T-helper 2 cell treated with Interferon-gamma antibody and Interleukin-4, amounts not matched to agents 5 μg/mL and 100 μg/mL, for 36 hours (primary cell): ENCODE results near the gene PIP4K2A.
"Not testable (repeated sequence)": the region's sequence is repeated elsewhere in the genome, so short reads cannot be mapped to it uniquely, and the experiment has no call there.

Source experiments
- DNase-seq: peaks from one replicate; pipeline ENCODE4 v3.0.0; 2021; ENCODE audit warnings: low spot score
- H3K27ac Mint-ChIP-seq: one replicate; pipeline ENCODE4 v1.8.0; 2021; ENCODE audit warnings: mild to moderate bottlenecking, mixed read lengths
- H3K27me3 Mint-ChIP-seq: one replicate; pipeline ENCODE4 v1.8.0; 2021; ENCODE audit warnings: low read depth, mixed read lengths
- H3K36me3 Mint-ChIP-seq: one replicate; pipeline ENCODE4 v1.8.0; 2021; ENCODE audit warnings: low read depth, mixed read lengths
- H3K4me1 Mint-ChIP-seq: one replicate; pipeline ENCODE4 v1.8.0; 2021; ENCODE audit warnings: low read depth, mixed read lengths
- H3K4me3 Mint-ChIP-seq: one replicate; pipeline ENCODE4 v1.8.0; 2022; ENCODE audit warnings: mild to moderate bottlenecking, moderate library complexity, mixed read lengths
- H3K9me3 Mint-ChIP-seq: one replicate; pipeline ENCODE4 v1.8.0; 2021; ENCODE audit warnings: mixed read lengths

PIP4K2A gene

DNA sequence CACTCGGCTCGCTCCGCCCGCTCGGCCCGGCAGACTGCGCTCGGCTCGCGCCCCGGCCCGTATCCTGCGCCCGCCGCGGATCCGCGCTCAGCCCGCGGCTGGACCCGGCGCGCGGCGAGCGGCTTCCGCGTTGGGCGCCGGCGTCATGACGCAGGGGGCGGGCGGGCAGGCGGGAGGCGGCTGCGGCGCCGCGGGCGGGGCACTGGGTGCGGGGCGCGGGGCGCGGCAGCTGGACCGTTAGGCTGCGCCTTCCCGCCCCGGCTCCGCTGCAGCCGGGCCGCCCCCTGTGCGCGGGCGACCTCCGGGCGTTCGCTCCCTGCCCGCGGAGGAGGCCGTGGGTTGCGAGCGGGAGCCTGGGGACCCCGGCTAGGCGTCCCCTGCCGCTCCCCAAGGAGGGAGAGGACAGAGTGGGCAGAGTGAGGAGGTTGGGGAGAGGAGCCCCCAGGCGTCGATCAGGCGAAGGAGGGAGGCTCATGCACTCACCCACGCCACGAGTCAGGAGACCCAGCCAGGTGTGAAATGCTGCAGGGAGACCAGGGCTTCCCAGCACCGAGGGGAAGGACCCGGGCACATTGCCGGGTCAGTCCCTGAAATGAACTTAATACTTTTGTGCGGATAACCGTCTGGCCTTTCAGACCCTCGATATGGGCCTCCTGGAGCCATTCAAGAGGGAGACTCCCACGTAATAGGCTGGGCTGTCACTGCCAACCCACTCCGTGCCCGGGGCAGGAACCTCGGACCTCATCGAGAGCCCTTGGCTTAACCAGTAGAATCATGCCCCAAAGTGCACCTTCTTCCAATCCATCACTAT is at the start of gene PIP4K2A:
PIP4K2A (minus strand) TSS at position 100 of the 811 bp plus-strand sequence. CDS start 252 bp downstream, outside the sequence.
- DNase-seq, result peak; percentile 80
- H3K36me3 Mint-ChIP-seq, result peaks cover 11% of the 10 kb centered on the region
- H3K4me3 Mint-ChIP-seq, result peak within 1 kb of the TSS; percentile 90
- no peaks in the 10 kb centered on the region for H3K27me3 Mint-ChIP-seq
- H3K27ac Mint-ChIP-seq, result peak within 1 kb of the TSS; percentile 79
- peaks cover 35% of the 10 kb centered on the region for H3K4me1 Mint-ChIP-seq
- no peaks in the 10 kb centered on the region for H3K9me3 Mint-ChIP-seq

DNA sequence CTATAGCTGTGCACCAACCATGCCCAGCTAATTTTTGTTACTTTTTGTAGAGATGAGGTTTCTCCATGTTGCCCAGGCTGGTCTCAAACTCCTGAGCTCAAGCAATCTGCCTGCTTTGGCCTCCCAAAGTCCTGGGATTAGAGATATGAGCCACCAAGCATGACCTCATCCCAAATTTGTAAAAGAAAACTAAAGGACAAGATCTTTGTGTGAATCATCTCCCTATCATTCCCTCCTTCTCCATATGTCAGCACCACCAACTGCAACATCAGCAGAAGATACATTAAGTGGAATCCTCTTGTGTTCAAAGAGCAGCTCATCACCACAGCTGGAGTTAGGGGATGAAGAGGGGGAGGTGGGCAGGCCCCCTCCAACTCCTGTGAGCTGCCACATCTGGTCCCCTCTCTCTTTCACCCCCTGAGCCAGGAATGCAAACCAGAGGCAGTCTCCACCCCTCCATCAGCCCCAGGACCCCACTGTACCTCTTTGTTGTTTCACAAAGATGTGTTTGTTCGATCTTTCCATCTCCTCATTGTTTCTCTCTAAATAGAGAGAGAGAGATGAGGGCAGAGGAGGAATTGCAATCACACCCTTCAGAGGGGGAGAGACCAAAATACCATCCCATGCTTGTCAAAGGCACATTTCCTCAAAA is 47.3 kb upstream of the PIP4K2A start:
- Mint-ChIP-seq H3K9me3 (no peaks in the 10 kb centered on the region), H3K4me1 (no peaks in the 10 kb centered on the region), H3K27me3 (peaks cover 5% of the 10 kb centered on the region), H3K27ac (no peak overlapping the region), H3K4me3 (no peak overlapping the region), H3K36me3 (no peaks in the 10 kb centered on the region)
- no peak for DNase-seq

GRCh38 chr10:22760025-22760424 is 45.6 kb upstream of the PIP4K2A start:
- no peaks in the 10 kb centered on the region for H3K36me3 Mint-ChIP-seq

DNA sequence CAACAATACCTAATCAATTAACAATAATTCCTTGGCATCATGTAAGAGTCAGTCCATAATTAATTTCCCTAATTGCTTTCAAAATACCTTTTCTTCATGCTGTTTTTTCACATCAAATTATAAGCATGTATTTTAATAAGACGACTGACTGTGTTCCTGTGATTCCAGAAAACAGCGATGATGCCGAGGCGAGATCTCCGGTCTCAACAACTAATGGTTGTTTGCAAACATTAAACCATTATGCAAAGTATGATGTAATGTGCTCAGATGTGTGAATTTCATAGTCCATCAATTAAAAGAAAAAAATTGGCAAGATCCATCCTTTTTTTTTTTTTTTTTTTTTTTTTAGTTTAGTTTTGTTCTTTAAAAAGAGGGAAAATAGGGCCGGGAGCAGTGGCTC is 44.5 kb upstream of the PIP4K2A start:
- peaks cover 5% of the 10 kb centered on the region for H3K27me3 Mint-ChIP-seq
- H3K9me3 Mint-ChIP-seq, result no peaks in the 10 kb centered on the region
- H3K27ac Mint-ChIP-seq, result no peak overlapping the region
- no peak overlapping the region for H3K4me3 Mint-ChIP-seq
- no peaks in the 10 kb centered on the region for H3K36me3 Mint-ChIP-seq
- H3K4me1 Mint-ChIP-seq, result no peaks in the 10 kb centered on the region
- DNase-seq, result no peak

More at GRCh38 chr10:22760025-22760424, 45.6 kb upstream of the PIP4K2A start:
- no peak overlapping the region for H3K4me3 Mint-ChIP-seq
- H3K9me3 Mint-ChIP-seq, result no peaks in the 10 kb centered on the region
- no peak for DNase-seq
- H3K27me3 Mint-ChIP-seq, result peaks cover 5% of the 10 kb centered on the region
- H3K4me1 Mint-ChIP-seq, result no peaks in the 10 kb centered on the region
- H3K27ac Mint-ChIP-seq, result no peak overlapping the region

DNA sequence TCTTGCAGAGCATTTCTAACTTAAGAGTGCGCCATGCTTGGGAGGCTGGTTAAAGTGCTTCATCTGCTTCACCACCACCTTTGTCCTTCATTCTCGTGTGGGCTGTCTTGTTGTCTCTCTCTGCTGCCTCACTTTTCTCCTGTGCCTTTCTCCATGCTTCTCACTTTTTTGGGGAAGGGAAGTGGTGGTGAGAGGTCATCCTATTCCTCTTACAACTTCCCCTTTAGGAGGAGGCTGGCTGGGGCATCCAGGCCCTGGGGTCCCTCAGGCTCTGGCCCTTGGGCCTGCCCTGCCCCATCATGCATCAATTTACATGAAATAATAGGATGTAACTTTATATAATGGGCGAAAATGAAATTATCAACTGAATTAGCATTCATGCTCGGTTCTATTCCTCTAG is 39.9 kb upstream of the PIP4K2A start:
- H3K4me3 Mint-ChIP-seq, result no peak overlapping the region
- no peak for DNase-seq
- H3K4me1 Mint-ChIP-seq, result peaks cover 2% of the 10 kb centered on the region
- H3K36me3 Mint-ChIP-seq, result no peaks in the 10 kb centered on the region
- H3K27me3 Mint-ChIP-seq, result peaks cover 6% of the 10 kb centered on the region
- H3K9me3 Mint-ChIP-seq, result no peaks in the 10 kb centered on the region
- no peak overlapping the region for H3K27ac Mint-ChIP-seq

GRCh38 chr10:22753786-22754185 is 39.4 kb upstream of the PIP4K2A start:
- H3K9me3 Mint-ChIP-seq, result no peaks in the 10 kb centered on the region

GRCh38 chr10:22752272-22752889 is 38.0 kb upstream of the PIP4K2A start:
- DNase-seq, result no peak
- Mint-ChIP-seq H3K4me3 (no peak overlapping the region), H3K9me3 (no peaks in the 10 kb centered on the region), H3K36me3 (no peaks in the 10 kb centered on the region), H3K27ac (no peak overlapping the region), H3K4me1 (peaks cover 2% of the 10 kb centered on the region), H3K27me3 (peaks cover 4% of the 10 kb centered on the region)

More at GRCh38 chr10:22753786-22754185, 39.4 kb upstream of the PIP4K2A start:
- no peaks in the 10 kb centered on the region for H3K36me3 Mint-ChIP-seq
- H3K4me1 Mint-ChIP-seq, result peaks cover 2% of the 10 kb centered on the region
- no peak overlapping the region for H3K4me3 Mint-ChIP-seq
- no peak for DNase-seq
- no peak overlapping the region for H3K27ac Mint-ChIP-seq
- peaks cover 4% of the 10 kb centered on the region for H3K27me3 Mint-ChIP-seq

- no peak for DNase-seq
- Mint-ChIP-seq H3K27ac (no peak overlapping the region), H3K36me3 (no peaks in the 10 kb centered on the region), H3K27me3 (peaks cover 4% of the 10 kb centered on the region), H3K4me1 (peaks cover 2% of the 10 kb centered on the region), H3K9me3 (no peaks in the 10 kb centered on the region), H3K4me3 (no peak overlapping the region)
These were observed 35.8 kb upstream of the PIP4K2A start for GRCh38 chr10:22750131-22750530.

GRCh38 chr10:22744858-22745257 is 30.5 kb upstream of the PIP4K2A start:
- not testable (repeated sequence) for H3K27ac Mint-ChIP-seq, DNase-seq, H3K36me3 Mint-ChIP-seq, H3K4me3 Mint-ChIP-seq, H3K27me3 Mint-ChIP-seq, H3K4me1 Mint-ChIP-seq, H3K9me3 Mint-ChIP-seq

- Mint-ChIP-seq H3K27ac (no peak overlapping the region), H3K4me3 (no peak overlapping the region), H3K27me3 (peaks cover 6% of the 10 kb centered on the region), H3K36me3 (no peaks in the 10 kb centered on the region), H3K4me1 (no peaks in the 10 kb centered on the region), H3K9me3 (peaks cover 4% of the 10 kb centered on the region)
- DNase-seq, result no peak
These were observed 28.3 kb upstream of the PIP4K2A start for GRCh38 chr10:22742678-22743077.

DNA sequence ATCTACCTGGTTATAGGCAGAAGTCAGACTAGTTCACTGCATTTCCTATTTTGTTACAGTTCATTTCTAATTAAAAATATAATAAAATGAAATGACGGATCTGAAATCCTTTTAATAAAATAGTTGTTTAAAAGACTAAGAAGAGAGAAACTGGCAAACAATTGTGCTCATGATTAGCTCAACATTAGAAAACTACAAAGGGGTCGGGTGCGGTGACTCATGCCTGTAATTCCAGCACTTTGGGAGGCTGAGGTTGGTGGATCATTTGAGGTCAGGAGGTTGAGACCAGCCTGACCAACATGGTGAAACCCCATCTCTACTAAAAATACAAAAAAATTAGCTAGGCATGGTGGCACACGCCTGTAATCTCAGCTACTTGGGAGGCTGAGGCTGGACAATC is 27.3 kb upstream of the PIP4K2A start:
- not testable (repeated sequence) for H3K4me1 Mint-ChIP-seq, H3K27ac Mint-ChIP-seq, H3K36me3 Mint-ChIP-seq, H3K9me3 Mint-ChIP-seq, H3K4me3 Mint-ChIP-seq, H3K27me3 Mint-ChIP-seq, DNase-seq

DNA sequence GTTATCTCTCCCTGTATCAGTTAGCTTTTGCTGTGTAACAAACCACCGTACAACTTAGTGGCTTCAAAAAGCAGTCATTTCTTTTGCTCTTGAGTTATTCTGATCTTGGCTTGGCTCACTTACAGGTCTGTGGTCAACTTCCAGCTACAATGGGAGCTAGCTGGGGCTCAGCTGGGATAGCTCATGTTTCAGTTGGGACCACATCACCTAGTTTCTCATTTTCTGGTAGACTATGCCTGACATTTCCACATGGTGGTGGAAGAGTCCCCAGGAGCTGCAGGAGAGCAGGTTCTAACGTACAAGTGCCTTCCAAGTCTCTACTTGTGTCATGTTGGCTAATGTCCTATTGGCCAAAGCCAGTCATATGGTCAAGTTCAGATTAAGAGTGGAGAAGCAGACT is 25.8 kb upstream of the PIP4K2A start:
- no peaks in the 10 kb centered on the region for H3K4me1 Mint-ChIP-seq
- H3K4me3 Mint-ChIP-seq, result no peak overlapping the region
- H3K27ac Mint-ChIP-seq, result no peak overlapping the region
- H3K9me3 Mint-ChIP-seq, result peaks cover 4% of the 10 kb centered on the region
- no peaks in the 10 kb centered on the region for H3K36me3 Mint-ChIP-seq
- DNase-seq, result no peak
- peaks cover 6% of the 10 kb centered on the region for H3K27me3 Mint-ChIP-seq

- Mint-ChIP-seq H3K27ac (no peak overlapping the region), H3K4me1 (no peaks in the 10 kb centered on the region), H3K27me3 (peaks cover 7% of the 10 kb centered on the region), H3K36me3 (no peaks in the 10 kb centered on the region), H3K4me3 (no peak overlapping the region), H3K9me3 (peaks cover 4% of the 10 kb centered on the region)
- no peak for DNase-seq
These were observed 23.2 kb upstream of the PIP4K2A start for GRCh38 chr10:22737587-22737986.

DNA sequence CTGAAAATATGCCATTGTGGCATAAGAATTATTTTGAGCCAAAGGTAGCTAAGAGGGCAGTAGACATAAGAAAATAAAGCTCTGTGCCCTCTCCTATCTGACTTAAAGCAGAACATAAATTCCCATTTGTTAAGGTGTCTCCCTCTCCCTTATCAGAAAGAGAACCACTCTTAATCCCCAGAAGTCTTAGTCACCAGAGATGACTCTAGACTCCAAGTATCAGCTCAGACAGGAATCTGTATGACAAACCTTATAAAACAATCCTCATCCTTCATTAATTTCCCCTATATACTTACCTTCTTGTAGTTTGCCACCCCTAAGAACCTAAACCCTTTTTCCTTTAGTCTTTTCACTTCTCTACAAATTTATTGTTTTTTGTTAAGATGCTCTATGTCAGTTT is 21.8 kb upstream of the PIP4K2A start:
- H3K27ac Mint-ChIP-seq, result no peak overlapping the region
- H3K36me3 Mint-ChIP-seq, result no peaks in the 10 kb centered on the region
- no peak for DNase-seq
- H3K4me1 Mint-ChIP-seq, result no peaks in the 10 kb centered on the region
- H3K9me3 Mint-ChIP-seq, result peaks cover 4% of the 10 kb centered on the region
- no peak overlapping the region for H3K4me3 Mint-ChIP-seq
- H3K27me3 Mint-ChIP-seq, result peaks cover 9% of the 10 kb centered on the region
